ENCODE results near the gene RNF114.

Gene RNF114

DNA sequence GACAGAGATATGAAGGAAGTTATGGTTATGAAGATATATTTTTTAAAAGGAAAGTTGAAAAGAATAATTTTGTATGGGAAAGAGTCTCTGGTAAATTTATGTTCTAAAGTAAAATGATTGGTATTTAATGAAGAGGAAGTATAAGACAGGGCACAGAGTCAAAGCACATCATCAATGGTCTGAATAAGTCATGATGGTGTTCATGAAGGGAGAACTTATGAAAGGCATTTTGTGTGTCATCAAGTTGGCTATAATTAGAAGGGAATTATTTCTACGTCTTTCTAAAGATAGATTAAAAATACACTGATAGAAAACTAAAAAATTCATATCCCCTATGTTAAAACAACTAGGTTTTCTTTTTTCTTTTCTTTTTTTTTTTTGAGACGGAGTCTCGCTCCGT, 25.2 kb downstream of the RNF114 start:
- Histone ChIP-seq H3K4me3 (no peak overlapping the region), H3K9ac (ENCODE audit: insufficient read length) (no peak overlapping the region), H3K36me3 (ENCODE audit: insufficient read depth, low read length) (peaks cover 8% of the 10 kb centered on the region; the same call in 1 of the 2 replicates), H3K9me3 (ENCODE audit: low read depth, low read length) (no peaks in the 10 kb centered on the region), H3K27ac (no peak overlapping the region)
- TF ChIP-seq FOXP2 (optimal IDR thresholded peaks at IDR 0.05; ENCODE audit: control extremely low read depth, extremely low read length, insufficient read depth) (no peak), POLR2AphosphoS5 (IDR thresholded peaks at IDR 0.05; ENCODE audit: borderline replicate concordance, low read depth, low read length) (no peak), EZH2 (IDR thresholded peaks at IDR 0.05) (no peak)
- DNase-seq (ENCODE audit: low read depth, low spot score), result no peak

DNA sequence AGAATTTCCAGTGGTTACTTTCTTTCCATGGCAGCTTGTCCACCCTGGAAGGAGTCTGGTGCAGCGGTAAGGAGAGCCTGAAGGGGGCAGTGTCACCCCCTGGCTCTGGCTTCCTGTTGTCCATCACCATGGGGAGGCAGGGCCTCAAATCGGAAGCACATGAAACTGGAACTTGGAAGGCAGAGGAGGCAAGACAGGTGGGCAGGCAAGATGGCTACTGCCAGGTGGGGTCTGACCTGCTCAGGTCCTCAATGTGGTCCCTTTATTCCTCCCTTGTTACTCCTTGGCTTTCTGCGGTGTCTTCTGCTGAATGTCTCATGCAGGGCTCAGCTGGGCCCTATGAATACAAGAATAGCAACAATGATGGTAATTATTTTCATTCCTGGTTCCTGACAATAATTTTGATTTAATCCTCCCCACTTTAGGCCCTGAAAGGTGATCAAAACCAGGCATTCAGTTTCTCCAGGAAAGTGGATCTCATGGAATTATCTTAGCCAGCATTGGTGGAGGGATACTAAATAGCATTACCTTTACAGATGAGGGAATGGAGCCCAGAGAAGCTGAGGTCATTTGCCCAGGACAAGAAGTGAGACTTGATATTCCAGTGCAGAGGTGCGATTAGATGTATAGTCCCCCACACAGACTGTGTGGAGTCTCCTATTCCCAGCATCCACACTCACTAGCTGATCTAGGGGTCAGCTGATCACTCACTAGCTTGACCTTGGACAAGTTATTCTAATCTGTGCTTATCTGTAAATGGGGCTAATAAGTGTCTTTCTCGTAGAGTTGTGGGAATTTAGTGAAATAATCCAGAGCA, 29.0 kb downstream of the RNF114 start:
- no peak overlapping the region for H3K4me3 ChIP-seq
- no peaks in the 10 kb centered on the region for H3K36me3 ChIP-seq (ENCODE audit: insufficient read depth, low read length)
- H3K27ac ChIP-seq, result no peak overlapping the region
- no peak for DNase-seq (ENCODE audit: low read depth, low spot score)
- H3K9me3 ChIP-seq (ENCODE audit: low read depth, low read length), result no peaks in the 10 kb centered on the region
- no peak overlapping the region for H3K9ac ChIP-seq (ENCODE audit: insufficient read length)
- no peak for TF ChIP-seq POLR2AphosphoS5 (IDR thresholded peaks at IDR 0.05; ENCODE audit: borderline replicate concordance, low read depth, low read length)
- no peak for TF ChIP-seq FOXP2 (optimal IDR thresholded peaks at IDR 0.05; ENCODE audit: control extremely low read depth, extremely low read length, insufficient read depth)
- TF ChIP-seq EZH2 (IDR thresholded peaks at IDR 0.05), result no peak

DNA sequence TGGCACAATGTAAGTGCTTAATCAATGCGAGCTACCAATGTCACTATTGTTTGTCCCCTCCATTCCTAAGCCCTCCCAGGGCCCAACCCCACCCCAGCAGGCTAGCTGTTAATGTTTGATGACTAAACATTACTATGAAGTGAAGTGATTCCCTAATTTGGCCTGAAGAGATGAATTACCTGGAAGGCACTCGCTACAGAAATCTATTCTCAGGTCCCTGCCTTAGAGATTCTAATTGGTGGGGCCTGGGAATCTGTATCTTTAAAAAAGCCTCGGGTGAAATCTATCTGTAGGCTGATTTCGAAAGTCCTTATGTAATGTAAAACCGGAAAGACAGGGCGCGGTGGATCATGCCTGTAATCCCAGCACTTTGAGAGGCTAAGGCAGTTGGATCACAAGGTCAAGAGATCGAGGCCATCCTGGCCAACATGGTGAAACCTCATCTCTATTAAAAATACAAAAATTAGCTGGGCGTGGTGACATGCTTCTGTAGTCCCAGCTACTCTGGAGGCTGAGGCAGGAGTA, 29.6 kb downstream of the RNF114 start:
- Histone ChIP-seq H3K9me3 (ENCODE audit: low read depth, low read length) (no peaks in the 10 kb centered on the region), H3K4me3 (no peak overlapping the region), H3K36me3 (ENCODE audit: insufficient read depth, low read length) (no peaks in the 10 kb centered on the region), H3K27ac (no peak overlapping the region), H3K9ac (ENCODE audit: insufficient read length) (no peak overlapping the region)
- no peak for DNase-seq (ENCODE audit: low read depth, low spot score)
- TF ChIP-seq POLR2AphosphoS5 (IDR thresholded peaks at IDR 0.05; ENCODE audit: borderline replicate concordance, low read depth, low read length) (no peak), FOXP2 (optimal IDR thresholded peaks at IDR 0.05; ENCODE audit: control extremely low read depth, extremely low read length, insufficient read depth) (no peak), EZH2 (IDR thresholded peaks at IDR 0.05) (no peak)

DNA sequence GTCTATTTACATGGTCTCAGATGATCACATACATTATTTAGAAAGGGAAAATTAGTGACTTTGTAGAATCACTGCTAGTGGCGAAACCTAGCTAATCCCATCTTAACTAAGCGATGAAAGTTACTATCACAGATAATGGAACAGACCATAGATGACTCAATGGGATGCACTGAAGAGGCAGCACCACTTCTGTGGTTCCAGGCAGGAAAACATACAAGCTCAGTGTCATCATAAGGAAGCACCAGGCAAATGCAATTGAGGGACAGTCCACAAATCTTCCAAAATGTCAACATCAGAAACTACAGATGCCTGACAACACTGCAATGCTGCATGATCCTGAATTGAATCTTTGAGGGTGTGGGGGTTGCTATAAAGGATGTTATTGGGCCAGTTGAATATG, 30.7 kb downstream of the RNF114 start:
- no peaks in the 10 kb centered on the region for H3K9me3 ChIP-seq (ENCODE audit: low read depth, low read length)
- DNase-seq (ENCODE audit: low read depth, low spot score), result no peak
- no peak overlapping the region for H3K4me3 ChIP-seq
- H3K9ac ChIP-seq (ENCODE audit: insufficient read length), result no peak overlapping the region
- no peak for TF ChIP-seq FOXP2 (optimal IDR thresholded peaks at IDR 0.05; ENCODE audit: control extremely low read depth, extremely low read length, insufficient read depth)
- no peak for TF ChIP-seq EZH2 (IDR thresholded peaks at IDR 0.05)
- no peak for TF ChIP-seq POLR2AphosphoS5 (IDR thresholded peaks at IDR 0.05; ENCODE audit: borderline replicate concordance, low read depth, low read length)
- H3K27ac ChIP-seq, result no peak overlapping the region
- H3K36me3 ChIP-seq (ENCODE audit: insufficient read depth, low read length), result no peaks in the 10 kb centered on the region

DNA sequence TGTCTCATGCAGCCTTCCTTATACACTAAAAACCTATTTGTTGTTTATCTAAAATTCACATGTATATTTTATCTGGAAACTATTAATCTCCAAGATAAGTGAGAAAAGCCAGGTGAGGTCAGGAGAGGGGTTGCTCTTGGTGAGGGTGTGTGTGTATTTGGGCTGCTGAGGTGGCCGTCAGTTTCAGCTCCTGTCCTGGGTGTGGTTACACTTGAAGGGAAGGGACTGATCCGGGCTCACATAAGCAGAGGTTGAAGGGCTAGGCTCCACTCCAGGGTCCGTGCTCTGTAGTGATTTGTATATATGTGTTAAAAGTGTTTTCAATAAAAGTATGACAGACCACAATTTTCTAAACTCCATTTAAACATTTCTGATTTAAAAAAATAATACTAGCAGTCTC, 33.0 kb downstream of the RNF114 start:
- Histone ChIP-seq H3K36me3 (ENCODE audit: insufficient read depth, low read length) (no peaks in the 10 kb centered on the region), H3K9ac (ENCODE audit: insufficient read length) (no peak overlapping the region), H3K4me3 (no peak overlapping the region), H3K9me3 (ENCODE audit: low read depth, low read length) (no peaks in the 10 kb centered on the region), H3K27ac (no peak overlapping the region)
- no peak for TF ChIP-seq POLR2AphosphoS5 (IDR thresholded peaks at IDR 0.05; ENCODE audit: borderline replicate concordance, low read depth, low read length)
- TF ChIP-seq FOXP2 (optimal IDR thresholded peaks at IDR 0.05; ENCODE audit: control extremely low read depth, extremely low read length, insufficient read depth), result no peak
- TF ChIP-seq EZH2 (IDR thresholded peaks at IDR 0.05), result no peak
- DNase-seq (ENCODE audit: low read depth, low spot score), result no peak

DNA sequence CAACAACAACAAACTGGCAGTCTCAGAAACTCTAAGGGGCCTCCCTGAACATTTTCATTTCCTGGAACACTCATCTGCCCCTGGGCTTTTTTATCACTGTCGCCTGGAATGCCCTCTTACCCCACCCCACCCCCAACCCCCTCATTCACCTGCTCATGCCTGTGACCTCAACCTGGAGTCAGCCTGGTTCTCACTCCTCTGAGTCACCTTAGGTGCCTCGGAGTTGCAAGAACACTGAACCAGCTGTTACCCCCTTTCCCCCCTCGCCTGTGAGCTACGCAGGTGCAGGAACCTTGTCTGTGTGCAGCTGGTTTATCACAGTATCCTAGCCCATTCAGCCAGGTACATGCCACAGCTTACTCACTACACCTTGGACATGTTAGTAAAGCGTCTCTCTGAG, 33.7 kb downstream of the RNF114 start:
- H3K36me3 ChIP-seq (ENCODE audit: insufficient read depth, low read length), result no peaks in the 10 kb centered on the region
- H3K27ac ChIP-seq, result no peak overlapping the region
- DNase-seq (ENCODE audit: low read depth, low spot score), result no peak

DNA sequence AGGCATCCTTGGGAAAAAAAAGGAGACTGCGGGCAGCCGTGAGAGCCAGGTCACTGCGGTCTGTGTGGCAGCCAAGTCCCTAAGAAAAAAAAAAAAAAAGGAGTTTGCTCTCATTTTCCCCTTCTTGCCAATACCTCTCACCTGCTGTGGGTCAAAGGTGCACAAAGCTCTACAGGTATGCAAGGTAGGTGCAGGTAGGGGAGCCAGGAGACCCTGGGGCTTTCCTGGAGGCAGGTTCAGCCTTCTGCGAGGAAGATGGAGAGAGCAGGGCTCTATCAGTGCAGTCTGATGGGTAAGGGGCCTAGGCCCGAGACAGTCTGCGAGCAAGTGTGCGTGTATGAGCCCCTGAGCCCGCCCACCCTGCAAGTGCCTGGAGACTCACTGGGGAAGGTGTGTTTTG, 34.3 kb downstream of the RNF114 start:
- TF ChIP-seq EZH2 (IDR thresholded peaks at IDR 0.05), result no peak
- no peak for TF ChIP-seq POLR2AphosphoS5 (IDR thresholded peaks at IDR 0.05; ENCODE audit: borderline replicate concordance, low read depth, low read length)
- Histone ChIP-seq H3K4me3 (no peak overlapping the region), H3K36me3 (ENCODE audit: insufficient read depth, low read length) (no peaks in the 10 kb centered on the region), H3K27ac (no peak overlapping the region), H3K9me3 (ENCODE audit: low read depth, low read length) (no peaks in the 10 kb centered on the region), H3K9ac (ENCODE audit: insufficient read length) (no peak overlapping the region)
- DNase-seq (ENCODE audit: low read depth, low spot score), result no peak

More for the DNA sequence above, 33.7 kb downstream of the RNF114 start:
- no peak overlapping the region for H3K9ac ChIP-seq (ENCODE audit: insufficient read length)
- H3K9me3 ChIP-seq (ENCODE audit: low read depth, low read length), result no peaks in the 10 kb centered on the region
- no peak overlapping the region for H3K4me3 ChIP-seq
- TF ChIP-seq FOXP2 (optimal IDR thresholded peaks at IDR 0.05; ENCODE audit: control extremely low read depth, extremely low read length, insufficient read depth) (no peak), EZH2 (IDR thresholded peaks at IDR 0.05) (no peak), POLR2AphosphoS5 (IDR thresholded peaks at IDR 0.05; ENCODE audit: borderline replicate concordance, low read depth, low read length) (no peak)

DNA sequence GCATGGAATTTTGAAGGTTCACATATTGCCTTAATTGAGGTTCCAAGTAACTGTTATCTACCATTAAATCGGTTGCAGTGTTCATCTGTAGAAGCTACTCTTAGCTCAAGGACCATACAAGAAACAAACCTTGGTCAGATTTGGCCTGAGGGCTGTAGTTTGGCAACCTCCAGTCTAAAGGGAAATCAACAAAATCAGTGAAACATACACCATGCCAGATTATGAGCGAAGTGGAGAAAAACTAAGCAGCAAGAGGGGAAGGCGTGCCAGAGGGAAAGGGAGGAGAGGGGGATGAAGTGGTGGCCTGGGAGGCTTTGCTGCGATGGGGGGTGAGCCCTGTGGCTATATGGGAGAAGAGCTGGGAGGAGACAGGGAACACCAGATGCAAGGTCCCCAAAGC, 37.8 kb downstream of the RNF114 start:
- DNase-seq (ENCODE audit: low read depth, low spot score), result no peak
- no peaks in the 10 kb centered on the region for H3K9me3 ChIP-seq (ENCODE audit: low read depth, low read length)
- no peak overlapping the region for H3K27ac ChIP-seq
- H3K4me3 ChIP-seq, result no peak overlapping the region
- H3K36me3 ChIP-seq (ENCODE audit: insufficient read depth, low read length), result no peaks in the 10 kb centered on the region
- TF ChIP-seq EZH2 (IDR thresholded peaks at IDR 0.05) (no peak), POLR2AphosphoS5 (IDR thresholded peaks at IDR 0.05; ENCODE audit: borderline replicate concordance, low read depth, low read length) (no peak), FOXP2 (optimal IDR thresholded peaks at IDR 0.05; ENCODE audit: control extremely low read depth, extremely low read length, insufficient read depth) (no peak)
- no peak overlapping the region for H3K9ac ChIP-seq (ENCODE audit: insufficient read length)

All from SK-N-MC (cell line).